GM12874 (cell line): ENCODE results near the gene BMP2.

ENCODE experiments used
- TF ChIP-seq, protein P1 (sequence below): IDR thresholded peaks from 2 replicates; pipeline ENCODE4 v1.5.1; 2011; ENCODE audit warnings: low read depth, mild to moderate bottlenecking, control low read depth, low read length, moderate library complexity; ENCODE audit not compliant: insufficient read depth

The BMP2 gene

DNA sequence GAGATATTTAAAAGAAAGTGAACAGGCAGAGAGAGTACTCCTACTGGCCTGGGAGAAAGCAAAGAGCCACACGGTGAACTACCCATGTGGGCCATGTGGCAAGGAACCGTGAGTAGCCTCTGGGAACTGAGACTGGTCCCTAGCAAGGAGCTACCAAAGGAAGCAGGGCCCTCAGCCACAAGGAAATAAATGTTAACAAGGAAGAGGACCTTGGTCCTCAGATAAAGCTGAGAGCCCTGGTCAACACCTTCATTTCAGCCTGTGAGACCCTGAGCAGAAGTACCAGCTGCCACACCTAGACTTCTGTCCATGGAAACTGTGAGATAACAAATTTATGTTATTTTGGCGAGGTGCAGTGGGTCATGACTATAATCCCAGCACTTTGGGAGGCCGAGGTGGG is 25.3 kb downstream of the BMP2 start:
- TF ChIP-seq, protein P1, sequence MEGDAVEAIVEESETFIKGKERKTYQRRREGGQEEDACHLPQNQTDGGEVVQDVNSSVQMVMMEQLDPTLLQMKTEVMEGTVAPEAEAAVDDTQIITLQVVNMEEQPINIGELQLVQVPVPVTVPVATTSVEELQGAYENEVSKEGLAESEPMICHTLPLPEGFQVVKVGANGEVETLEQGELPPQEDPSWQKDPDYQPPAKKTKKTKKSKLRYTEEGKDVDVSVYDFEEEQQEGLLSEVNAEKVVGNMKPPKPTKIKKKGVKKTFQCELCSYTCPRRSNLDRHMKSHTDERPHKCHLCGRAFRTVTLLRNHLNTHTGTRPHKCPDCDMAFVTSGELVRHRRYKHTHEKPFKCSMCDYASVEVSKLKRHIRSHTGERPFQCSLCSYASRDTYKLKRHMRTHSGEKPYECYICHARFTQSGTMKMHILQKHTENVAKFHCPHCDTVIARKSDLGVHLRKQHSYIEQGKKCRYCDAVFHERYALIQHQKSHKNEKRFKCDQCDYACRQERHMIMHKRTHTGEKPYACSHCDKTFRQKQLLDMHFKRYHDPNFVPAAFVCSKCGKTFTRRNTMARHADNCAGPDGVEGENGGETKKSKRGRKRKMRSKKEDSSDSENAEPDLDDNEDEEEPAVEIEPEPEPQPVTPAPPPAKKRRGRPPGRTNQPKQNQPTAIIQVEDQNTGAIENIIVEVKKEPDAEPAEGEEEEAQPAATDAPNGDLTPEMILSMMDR = no peak

DNA sequence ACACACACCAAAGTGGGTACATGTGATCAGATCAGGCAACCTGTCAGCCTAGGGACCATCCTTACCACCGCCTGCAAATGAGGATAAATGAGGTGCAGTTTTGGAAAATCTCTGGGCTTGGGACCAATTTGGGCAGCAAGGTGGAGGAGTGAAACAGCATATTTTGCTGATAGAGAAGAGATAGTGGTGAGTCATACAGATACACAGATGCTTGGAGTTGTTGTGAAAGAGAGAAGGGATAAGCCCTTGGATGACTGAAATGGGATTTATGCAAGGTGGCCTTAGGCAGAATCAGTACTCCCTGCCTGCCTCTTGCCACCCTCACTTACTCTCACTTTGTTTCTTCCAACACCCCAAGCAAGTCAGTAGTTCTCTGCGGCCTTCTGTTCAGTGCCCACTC is 34.7 kb downstream of the BMP2 start:
- TF ChIP-seq, protein P1 = no peak

DNA sequence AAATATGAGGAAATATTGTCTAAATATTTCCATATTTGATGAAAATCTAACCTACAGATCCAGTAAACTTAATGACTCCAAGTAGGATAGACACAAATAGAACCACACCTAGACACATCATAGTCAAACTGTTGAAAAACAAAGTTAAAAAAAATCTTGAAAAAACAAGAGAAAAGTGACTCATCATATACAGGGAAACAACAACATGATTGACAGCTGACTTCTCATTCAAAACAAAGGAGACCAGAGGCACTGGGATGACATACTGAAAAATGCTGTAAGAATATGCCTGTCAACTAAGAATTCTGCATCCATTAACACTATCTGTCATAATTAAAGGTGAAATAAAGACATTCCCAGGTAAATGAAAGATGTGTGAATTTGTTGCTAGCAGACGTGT is 38.8 kb downstream of the BMP2 start:
- TF ChIP-seq, protein P1 = no peak

DNA sequence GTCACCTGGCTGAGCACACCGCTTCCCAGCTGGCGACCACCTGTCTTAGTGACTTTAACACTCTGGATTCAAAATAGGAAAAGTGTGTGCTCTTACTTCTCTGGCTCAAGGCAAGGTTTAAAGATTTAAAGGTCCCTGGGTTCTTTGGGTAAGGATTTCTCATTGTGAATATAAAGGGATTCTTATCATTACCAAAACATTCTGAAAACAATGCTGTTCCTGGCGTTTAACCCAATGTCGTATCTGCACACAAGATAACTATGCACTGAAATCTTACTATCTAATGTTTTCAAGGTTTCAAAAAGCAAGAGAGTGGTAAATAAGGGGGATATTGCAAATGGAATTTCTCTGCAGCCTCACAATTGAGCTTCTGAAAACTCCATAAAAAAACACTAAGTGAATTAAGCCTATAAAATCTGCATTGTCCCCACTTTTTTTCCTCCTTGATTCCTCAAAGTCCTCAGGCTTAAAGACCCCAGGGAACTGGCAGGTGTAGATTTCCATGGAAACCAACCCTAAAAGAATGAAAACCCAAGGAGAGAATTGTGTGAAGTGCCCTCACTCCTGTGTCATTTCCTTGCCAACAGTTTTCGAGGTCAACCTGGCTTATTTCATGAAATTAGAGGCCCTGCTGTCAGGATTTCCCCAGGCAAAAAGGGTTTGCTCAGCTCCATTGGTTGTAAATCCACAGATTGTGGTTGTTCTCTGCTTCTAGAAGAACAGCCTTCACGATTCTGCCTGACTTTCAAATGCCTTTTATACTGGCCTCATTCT is 44.0 kb downstream of the BMP2 start:
- TF ChIP-seq, protein P1 = no peak

DNA sequence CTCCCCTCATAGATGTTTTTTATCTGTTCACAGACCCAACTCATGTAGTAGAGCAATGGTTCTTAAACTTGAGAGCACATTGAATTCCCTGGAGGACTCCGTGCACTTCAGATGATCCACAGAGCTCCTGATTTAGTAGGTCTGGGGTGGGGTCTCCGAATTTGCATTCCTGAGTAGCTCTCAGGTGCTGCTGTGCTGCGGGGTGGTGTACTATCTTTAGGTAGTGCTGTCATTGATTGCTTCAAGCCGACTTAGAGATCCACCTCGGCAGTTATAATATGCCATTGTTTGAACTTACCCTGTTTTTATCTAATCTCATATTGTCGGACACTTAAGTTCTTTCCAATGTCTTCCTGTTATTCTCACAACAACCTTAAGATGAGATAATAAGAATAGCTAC is 45.0 kb downstream of the BMP2 start:
- TF ChIP-seq, protein P1 = no peak

DNA sequence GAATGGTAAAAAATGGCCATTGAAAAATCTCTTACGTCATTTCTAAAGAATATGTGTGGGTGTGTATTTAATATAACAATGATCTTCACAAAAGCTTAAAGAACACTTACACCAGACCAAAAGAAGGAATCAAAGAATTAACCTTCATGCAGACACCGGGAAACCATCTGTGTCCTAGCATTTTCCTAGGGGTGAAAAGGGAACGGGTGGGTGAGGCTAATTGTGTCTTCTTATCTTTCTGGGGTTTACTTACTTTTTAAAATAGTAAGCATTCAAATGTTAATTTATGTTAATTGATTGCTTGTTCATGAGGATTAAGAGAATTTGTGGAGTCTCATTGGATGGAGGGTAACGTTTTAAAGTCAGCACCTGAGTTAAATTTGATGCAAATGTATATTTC is 47.5 kb downstream of the BMP2 start:
- TF ChIP-seq, protein P1 = no peak

DNA sequence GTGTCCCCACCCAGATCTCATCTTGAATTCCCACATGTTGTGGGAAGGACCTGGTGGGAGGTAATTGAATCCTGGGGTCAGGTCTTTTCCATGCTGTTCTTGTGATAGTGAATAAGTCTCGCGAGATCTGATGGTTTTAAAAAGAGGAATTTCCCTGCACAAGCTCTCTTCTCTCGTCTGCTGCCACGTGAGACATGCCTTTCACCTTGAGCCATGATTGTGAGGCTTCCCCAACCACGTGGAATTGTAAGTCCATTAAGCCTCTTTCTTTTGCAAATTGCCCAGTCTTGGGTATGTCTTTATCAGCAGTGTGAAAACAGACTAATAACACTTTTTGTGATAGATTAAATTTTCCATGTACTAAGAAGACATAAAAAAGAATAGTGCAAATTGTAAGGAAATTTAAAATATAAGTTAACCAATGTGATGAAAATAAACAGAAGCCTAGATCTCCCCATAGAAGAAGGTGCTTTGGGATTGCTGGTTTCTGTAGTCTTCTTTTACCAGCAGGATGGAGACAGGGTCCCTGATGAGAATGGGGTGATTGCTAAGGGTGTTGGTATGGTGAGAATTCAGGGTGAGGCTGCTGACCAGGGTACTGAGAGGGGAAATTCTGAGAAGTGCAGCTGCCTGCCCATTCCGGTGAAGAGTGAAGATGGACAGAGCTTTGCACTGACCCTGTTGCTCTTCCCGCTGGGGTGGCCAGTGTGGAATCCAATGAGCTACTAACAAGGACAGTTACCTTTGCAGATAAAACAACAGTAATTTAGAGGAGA is 50.7 kb downstream of the BMP2 start:
- TF ChIP-seq, protein P1 = no peak
